ENCODE measurements around the gene USP27X. TPM values are rescaled to one million over a fixed set of nuclear protein-coding genes. Genes with fewer than 3 reads are reported as not detected.

USP27X gene
- polyA plus RNA-seq, 2 of the 4 experiments (the other 2 are of a cell fraction): 4.5 to 4.6 TPM

DNA sequence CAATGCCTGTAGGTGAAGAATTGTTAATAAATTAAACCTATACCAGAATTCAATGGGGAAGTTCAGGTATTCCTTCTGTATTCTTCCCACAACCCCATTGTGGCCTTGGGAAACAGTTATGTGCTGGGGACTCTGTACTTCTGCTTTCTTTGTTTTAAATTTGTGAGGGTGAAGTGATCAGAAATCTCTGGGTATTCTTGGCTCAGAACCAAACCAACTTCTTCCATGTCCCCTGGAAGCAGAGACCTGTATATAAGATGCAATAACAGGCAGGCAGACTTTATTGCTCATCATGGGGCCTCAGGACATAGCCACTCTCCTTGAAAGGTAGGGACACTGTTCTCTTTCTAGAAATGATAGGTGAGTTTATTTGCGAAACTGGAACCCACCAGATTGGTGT is 19.8 kb upstream of the USP27X start:
- 40% methylated on average over 1 of the region's 1 CpG for WGBS (ENCODE audit: missing lambda C conversion rate)
- ATAC-seq: no peak
- CTCF ChIA-PET: no interaction called here

DNA sequence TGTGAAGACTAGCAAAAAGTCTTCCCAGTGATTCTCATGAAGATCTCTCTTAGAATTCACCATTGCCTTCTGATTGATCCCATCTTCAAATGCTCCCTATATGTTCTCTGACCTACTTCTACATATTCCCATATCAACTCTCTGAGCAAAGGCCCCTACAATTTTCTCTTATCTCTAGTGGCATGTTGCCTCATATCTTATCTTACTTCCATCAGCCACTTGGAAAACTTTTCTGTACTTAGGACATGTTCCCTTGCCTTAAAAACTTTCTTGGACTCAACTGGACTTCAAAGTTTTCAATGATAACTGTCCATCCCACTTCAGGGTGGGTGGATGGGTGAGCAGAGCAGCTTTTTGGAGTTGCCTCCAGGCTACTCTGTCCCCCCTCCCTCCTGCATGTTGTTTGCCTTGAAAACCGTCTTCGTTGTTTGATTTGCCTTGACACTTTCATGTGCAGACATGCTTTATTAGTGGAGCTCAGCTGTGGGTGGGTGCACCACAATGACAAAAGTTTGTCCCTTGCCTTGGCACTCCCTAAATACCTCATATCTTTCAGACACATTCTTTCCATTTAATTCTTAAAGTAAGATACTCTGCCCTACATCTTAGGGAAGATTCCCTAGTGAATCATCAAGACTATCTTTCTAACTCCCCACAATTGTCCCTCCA is 18.3 kb upstream of the USP27X start:
- ChIA-PET CTCF (interaction anchor here (0.6 kb wide), 1 partner anchor 22 kb away, joined by 3 read pairs; no protein-coding TSS in a partner anchor), POLR2A (no interaction called here)
- ATAC-seq (no peak), DNase-seq (ENCODE audit: low read depth in 1 of 2, low spot score in 1 of 2) (no peak), FAIRE-seq (no peak)
- TF ChIP-seq ZSCAN20 (CRISPR knock-in tag; IDR thresholded peaks at IDR 0.05) (no peak), KDM5A (IDR thresholded peaks at IDR 0.05) (no peak), NR3C1 (IDR thresholded peaks at IDR 0.05) (no peak), ZC3H11A (IDR thresholded peaks at IDR 0.05) (no peak), EHF (CRISPR knock-in tag; IDR thresholded peaks at IDR 0.05) (no peak), EP300 (IDR thresholded peaks at IDR 0.05) (no peak), EHMT2 (IDR thresholded peaks at IDR 0.05; ENCODE audit: low read depth) (no peak), RARB (CRISPR knock-in tag; IDR thresholded peaks at IDR 0.05) (no peak), FOXS1 (CRISPR knock-in tag; IDR thresholded peaks at IDR 0.05) (no peak), PHF8 (IDR thresholded peaks at IDR 0.05; ENCODE audit: borderline replicate concordance, low read depth) (no peak), CBX2 (IDR thresholded peaks at IDR 0.05; ENCODE audit: borderline replicate concordance, low read depth) (no peak), RCOR1 (IDR thresholded peaks at IDR 0.05; ENCODE audit: low read depth, low read length) (no peak), MAZ (IDR thresholded peaks at IDR 0.05; ENCODE audit: borderline replicate concordance, low read depth, low read length) (no peak)
- TF ChIP-seq, protein P1, sequence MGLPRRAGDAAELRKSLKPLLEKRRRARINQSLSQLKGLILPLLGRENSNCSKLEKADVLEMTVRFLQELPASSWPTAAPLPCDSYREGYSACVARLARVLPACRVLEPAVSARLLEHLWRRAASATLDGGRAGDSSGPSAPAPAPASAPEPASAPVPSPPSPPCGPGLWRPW (IDR thresholded peaks at IDR 0.05): no peak
- TF ChIP-seq, protein P2, sequence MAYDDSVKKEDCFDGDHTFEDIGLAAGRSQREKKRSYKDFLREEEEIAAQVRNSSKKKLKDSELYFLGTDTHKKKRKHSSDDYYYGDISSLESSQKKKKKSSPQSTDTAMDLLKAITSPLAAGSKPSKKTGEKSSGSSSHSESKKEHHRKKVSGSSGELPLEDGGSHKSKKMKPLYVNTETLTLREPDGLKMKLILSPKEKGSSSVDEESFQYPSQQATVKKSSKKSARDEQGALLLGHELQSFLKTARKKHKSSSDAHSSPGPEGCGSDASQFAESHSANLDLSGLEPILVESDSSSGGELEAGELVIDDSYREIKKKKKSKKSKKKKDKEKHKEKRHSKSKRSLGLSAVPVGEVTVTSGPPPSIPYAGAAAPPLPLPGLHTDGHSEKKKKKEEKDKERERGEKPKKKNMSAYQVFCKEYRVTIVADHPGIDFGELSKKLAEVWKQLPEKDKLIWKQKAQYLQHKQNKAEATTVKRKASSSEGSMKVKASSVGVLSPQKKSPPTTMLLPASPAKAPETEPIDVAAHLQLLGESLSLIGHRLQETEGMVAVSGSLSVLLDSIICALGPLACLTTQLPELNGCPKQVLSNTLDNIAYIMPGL (CRISPR knock-in tag; IDR thresholded peaks at IDR 0.05; ENCODE audit: borderline replicate concordance): no peak
- TF ChIP-seq, protein P3, sequence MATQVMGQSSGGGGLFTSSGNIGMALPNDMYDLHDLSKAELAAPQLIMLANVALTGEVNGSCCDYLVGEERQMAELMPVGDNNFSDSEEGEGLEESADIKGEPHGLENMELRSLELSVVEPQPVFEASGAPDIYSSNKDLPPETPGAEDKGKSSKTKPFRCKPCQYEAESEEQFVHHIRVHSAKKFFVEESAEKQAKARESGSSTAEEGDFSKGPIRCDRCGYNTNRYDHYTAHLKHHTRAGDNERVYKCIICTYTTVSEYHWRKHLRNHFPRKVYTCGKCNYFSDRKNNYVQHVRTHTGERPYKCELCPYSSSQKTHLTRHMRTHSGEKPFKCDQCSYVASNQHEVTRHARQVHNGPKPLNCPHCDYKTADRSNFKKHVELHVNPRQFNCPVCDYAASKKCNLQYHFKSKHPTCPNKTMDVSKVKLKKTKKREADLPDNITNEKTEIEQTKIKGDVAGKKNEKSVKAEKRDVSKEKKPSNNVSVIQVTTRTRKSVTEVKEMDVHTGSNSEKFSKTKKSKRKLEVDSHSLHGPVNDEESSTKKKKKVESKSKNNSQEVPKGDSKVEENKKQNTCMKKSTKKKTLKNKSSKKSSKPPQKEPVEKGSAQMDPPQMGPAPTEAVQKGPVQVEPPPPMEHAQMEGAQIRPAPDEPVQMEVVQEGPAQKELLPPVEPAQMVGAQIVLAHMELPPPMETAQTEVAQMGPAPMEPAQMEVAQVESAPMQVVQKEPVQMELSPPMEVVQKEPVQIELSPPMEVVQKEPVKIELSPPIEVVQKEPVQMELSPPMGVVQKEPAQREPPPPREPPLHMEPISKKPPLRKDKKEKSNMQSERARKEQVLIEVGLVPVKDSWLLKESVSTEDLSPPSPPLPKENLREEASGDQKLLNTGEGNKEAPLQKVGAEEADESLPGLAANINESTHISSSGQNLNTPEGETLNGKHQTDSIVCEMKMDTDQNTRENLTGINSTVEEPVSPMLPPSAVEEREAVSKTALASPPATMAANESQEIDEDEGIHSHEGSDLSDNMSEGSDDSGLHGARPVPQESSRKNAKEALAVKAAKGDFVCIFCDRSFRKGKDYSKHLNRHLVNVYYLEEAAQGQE (IDR thresholded peaks at IDR 0.05): no peak
- TF ChIP-seq, protein P4, sequence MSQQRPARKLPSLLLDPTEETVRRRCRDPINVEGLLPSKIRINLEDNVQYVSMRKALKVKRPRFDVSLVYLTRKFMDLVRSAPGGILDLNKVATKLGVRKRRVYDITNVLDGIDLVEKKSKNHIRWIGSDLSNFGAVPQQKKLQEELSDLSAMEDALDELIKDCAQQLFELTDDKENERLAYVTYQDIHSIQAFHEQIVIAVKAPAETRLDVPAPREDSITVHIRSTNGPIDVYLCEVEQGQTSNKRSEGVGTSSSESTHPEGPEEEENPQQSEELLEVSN (IDR thresholded peaks at IDR 0.05; ENCODE audit: borderline replicate concordance, low read depth): no peak
- TF ChIP-seq, protein P5, sequence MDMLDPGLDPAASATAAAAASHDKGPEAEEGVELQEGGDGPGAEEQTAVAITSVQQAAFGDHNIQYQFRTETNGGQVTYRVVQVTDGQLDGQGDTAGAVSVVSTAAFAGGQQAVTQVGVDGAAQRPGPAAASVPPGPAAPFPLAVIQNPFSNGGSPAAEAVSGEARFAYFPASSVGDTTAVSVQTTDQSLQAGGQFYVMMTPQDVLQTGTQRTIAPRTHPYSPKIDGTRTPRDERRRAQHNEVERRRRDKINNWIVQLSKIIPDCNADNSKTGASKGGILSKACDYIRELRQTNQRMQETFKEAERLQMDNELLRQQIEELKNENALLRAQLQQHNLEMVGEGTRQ (IDR thresholded peaks at IDR 0.05): no peak
- TF ChIP-seq, protein P6, sequence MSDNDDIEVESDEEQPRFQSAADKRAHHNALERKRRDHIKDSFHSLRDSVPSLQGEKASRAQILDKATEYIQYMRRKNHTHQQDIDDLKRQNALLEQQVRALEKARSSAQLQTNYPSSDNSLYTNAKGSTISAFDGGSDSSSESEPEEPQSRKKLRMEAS (IDR thresholded peaks at IDR 0.05): no peak
- TF ChIP-seq, protein P7, sequence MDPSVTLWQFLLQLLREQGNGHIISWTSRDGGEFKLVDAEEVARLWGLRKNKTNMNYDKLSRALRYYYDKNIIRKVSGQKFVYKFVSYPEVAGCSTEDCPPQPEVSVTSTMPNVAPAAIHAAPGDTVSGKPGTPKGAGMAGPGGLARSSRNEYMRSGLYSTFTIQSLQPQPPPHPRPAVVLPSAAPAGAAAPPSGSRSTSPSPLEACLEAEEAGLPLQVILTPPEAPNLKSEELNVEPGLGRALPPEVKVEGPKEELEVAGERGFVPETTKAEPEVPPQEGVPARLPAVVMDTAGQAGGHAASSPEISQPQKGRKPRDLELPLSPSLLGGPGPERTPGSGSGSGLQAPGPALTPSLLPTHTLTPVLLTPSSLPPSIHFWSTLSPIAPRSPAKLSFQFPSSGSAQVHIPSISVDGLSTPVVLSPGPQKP (IDR thresholded peaks at IDR 0.05; ENCODE audit: low read depth, low read length): no peak
- no peaks in the 10 kb centered on the region for H3K9me3 ChIP-seq
- H3K27ac ChIP-seq: no peak overlapping the region
- H3K4me2 ChIP-seq: no peak overlapping the region
- 32% methylated on average over 2 of the region's 2 CpGs for WGBS (ENCODE audit: missing lambda C conversion rate)
- no peak overlapping the region for H3K4me3 ChIP-seq
- no peaks in the 10 kb centered on the region for H3K4me1 ChIP-seq

More for the DNA sequence above, 19.8 kb upstream of the USP27X start:
- Histone ChIP-seq H3K4me1 (no peaks in the 10 kb centered on the region), H3K27ac (no peak overlapping the region), H3K4me3 (no peak overlapping the region), H3K4me2 (no peak overlapping the region), H3K9me3 (no peaks in the 10 kb centered on the region)
- DNase-seq (ENCODE audit: low read depth in 1 of 2, low spot score in 1 of 2) (no peak), FAIRE-seq (no peak)
- no peak for TF ChIP-seq RARB (CRISPR knock-in tag; IDR thresholded peaks at IDR 0.05)
- TF ChIP-seq, protein P7 (IDR thresholded peaks at IDR 0.05; ENCODE audit: low read depth, low read length): no peak
- TF ChIP-seq, protein P6 (IDR thresholded peaks at IDR 0.05): no peak
- POLR2A ChIA-PET: no interaction called here

Data from A549 (cell line).